Left ventricle myocardium inferior (tissue), 1 donor: ENCODE results near the gene GRID1. TPM values are rescaled to one million over a fixed set of nuclear protein-coding genes. Genes with fewer than 3 reads are reported as not detected.
A peak's percentile ranks its signal among the peaks of the same experiment; 100 is the strongest.

Experiments
- DNase-seq: peaks from one replicate; pipeline ENCODE4 v3.0.0-alpha.2; 2020
- H3K27ac ChIP-seq: fragments of 200-600 bp; replicated peaks from 2 replicates; pipeline ENCODE4 v1.8.0; 2021
- H3K27me3 ChIP-seq: fragments of 200-600 bp; 2 replicates; pipeline ENCODE4 v1.8.0; 2021; ENCODE audit warnings: low read depth
- H3K36me3 ChIP-seq: fragments of 200-600 bp; 2 replicates; pipeline ENCODE4 v1.8.0; 2021
- H3K4me1 ChIP-seq: fragments of 200-600 bp; 2 replicates; pipeline ENCODE4 v1.8.0; 2021
- H3K4me3 ChIP-seq: fragments of 200-600 bp; 2 replicates; pipeline ENCODE4 v1.8.0; 2021; ENCODE audit warnings: mild to moderate bottlenecking, moderate library complexity
- H3K9me3 ChIP-seq: fragments of 200-600 bp; replicated peaks from 2 replicates; pipeline ENCODE4 v1.8.0; 2021
- CTCF ChIP-seq: fragments of 200-600 bp; IDR thresholded peaks from 2 replicates; pipeline ENCODE4 v1.8.0; 2021; ENCODE audit warnings: antibody characterized with exemption, mild to moderate bottlenecking, borderline replicate concordance
- intact Hi-C: fragments of 100-400 bp; cut with micrococcal nuclease; formaldehyde crosslinking; loops from one replicate; pipeline ENCODE4 v1.11.0; 2022
- total RNA-seq: library from RNA; stranded (reverse); fragmentation: NEBNext Ultra II Directional; extraction: Animal tissue kit (Norgen Biotek cat#: 25700); gene quantifications from one replicate; pipeline ENCODE4 v1.2.1, GENCODE V29; 2021
- donor health status: DM: no; HTN: yes; CAD: no; lungs with severe emphysema.

The GRID1 gene
- total RNA-seq, 1 donor from 2014 or later, result 1.6 TPM

- intact Hi-C loops, result no loop called here
- no peak for TF ChIP-seq CTCF
- no peak overlapping the region for H3K4me3 ChIP-seq
Observed at GRCh38 chr10:85794553-85794952, 572.0 kb downstream of the GRID1 start.

GRCh38 chr10:85792533-85792858, 574.1 kb downstream of the GRID1 start:
- intact Hi-C loops, result no loop called here
- H3K27me3 ChIP-seq, result no peaks in the 10 kb centered on the region
- H3K4me3 ChIP-seq, result no peak overlapping the region
- TF ChIP-seq CTCF, result no peak
- no peak for DNase-seq
- no peaks in the 10 kb centered on the region for H3K36me3 ChIP-seq
- no peaks in the 10 kb centered on the region for H3K9me3 ChIP-seq
- no peak overlapping the region for H3K27ac ChIP-seq
- peaks cover 9% of the 10 kb centered on the region for H3K4me1 ChIP-seq

More at GRCh38 chr10:85794553-85794952, 572.0 kb downstream of the GRID1 start:
- Histone ChIP-seq H3K27me3 (peaks cover 8% of the 10 kb centered on the region), H3K4me1 (peaks cover 9% of the 10 kb centered on the region), H3K27ac (no peak overlapping the region), H3K36me3 (no peaks in the 10 kb centered on the region), H3K9me3 (no peaks in the 10 kb centered on the region)
- DNase-seq, result no peak

- DNase-seq, result no peak
- peak; percentile 46 for TF ChIP-seq CTCF
- no peak overlapping the region for H3K4me3 ChIP-seq
- no peaks in the 10 kb centered on the region for H3K9me3 ChIP-seq
- no peaks in the 10 kb centered on the region for H3K27me3 ChIP-seq
- H3K36me3 ChIP-seq, result no peaks in the 10 kb centered on the region
- peaks cover 9% of the 10 kb centered on the region for H3K4me1 ChIP-seq
- no peak overlapping the region for H3K27ac ChIP-seq
- intact Hi-C loops, result no loop called here
Observed at GRCh38 chr10:85791818-85792532, 574.6 kb downstream of the GRID1 start.

GRCh38 chr10:85789982-85790789, 576.4 kb downstream of the GRID1 start:
- Histone ChIP-seq H3K27me3 (no peaks in the 10 kb centered on the region), H3K9me3 (no peaks in the 10 kb centered on the region), H3K27ac (no peak overlapping the region), H3K36me3 (no peaks in the 10 kb centered on the region), H3K4me3 (no peak overlapping the region), H3K4me1 (peaks cover 9% of the 10 kb centered on the region)
- DNase-seq, result no peak
- TF ChIP-seq CTCF, result no peak
- intact Hi-C loops, result loop anchor here (10.0 kb wide), 1 partner anchor 585 kb away; no protein-coding TSS in a partner anchor

- H3K27ac ChIP-seq, result no peak overlapping the region
- no peaks in the 10 kb centered on the region for H3K9me3 ChIP-seq
- no peaks in the 10 kb centered on the region for H3K36me3 ChIP-seq
- intact Hi-C loops, result loop anchor here (10.0 kb wide), 1 partner anchor 586 kb away; no protein-coding TSS in a partner anchor
- no peak overlapping the region for H3K4me3 ChIP-seq
- no peak for TF ChIP-seq CTCF
- no peaks in the 10 kb centered on the region for H3K27me3 ChIP-seq
- DNase-seq, result no peak
- peaks cover 9% of the 10 kb centered on the region for H3K4me1 ChIP-seq
Observed at GRCh38 chr10:85789125-85789524, 577.5 kb downstream of the GRID1 start.
